Heart left ventricle (tissue), 13 donors: ENCODE measurements around the gene ERCC4.

ENCODE experiments used
- POLR2A ChIP-seq, 2 donors: fragments of 450-650 bp; IDR thresholded peaks; one replicate each; pipeline ENCODE4 v1.6.1; 2017; ENCODE audit warnings: antibody characterized with exemption in 2 of 2, mild to moderate bottlenecking in 2 of 2, moderate library complexity in 2 of 2
- TF ChIP-seq, protein P1 (sequence below), 12 donors: fragments of 200-600 bp; sonication (generic) in 4 of 12; IDR thresholded peaks; one replicate each; pipeline versions ENCODE4 v1.5.0 to v1.8.0; 2018 to 2022; ENCODE audit warnings: antibody characterized with exemption in 12 of 12, mild to moderate bottlenecking in 5 of 12
- donor health status: ischemic (EF 13 %, LVEDD 7.1; RV severe dilation, severe dysfunction).
- donor health status: DM: no; HTN: yes; CAD: no.
- donor health status: DM: no; HTN: no; CAD: no.
- donor health status: ischemic (EF 25% LVEDD 6.9; RV normal size, moderate dysfunction).
- donor health status: ischemic (EF 25% LVEDD 5.7; RV mildly dilated, moderate dysfunction).
- donor health status: ischemic (EF 35%, LVEDD 5.7; RV mildly dilated, moderate dysfunction).
- donor health status: nonischemic (EF 11% LVEDD 7.7; RV severe dilation, severe dysfunction).
- donor health status: DM: yes; HTN: yes; CAD: no.
- donor health status: PGD.
- donor health status: ischemic (EF 29% LVEDD 5.4; RV normal size, mild dysfunction).
- donor health status: nonischemic (EF 23%, LVEDD 6.1; RV moderate dilation, normal function).

DNA sequence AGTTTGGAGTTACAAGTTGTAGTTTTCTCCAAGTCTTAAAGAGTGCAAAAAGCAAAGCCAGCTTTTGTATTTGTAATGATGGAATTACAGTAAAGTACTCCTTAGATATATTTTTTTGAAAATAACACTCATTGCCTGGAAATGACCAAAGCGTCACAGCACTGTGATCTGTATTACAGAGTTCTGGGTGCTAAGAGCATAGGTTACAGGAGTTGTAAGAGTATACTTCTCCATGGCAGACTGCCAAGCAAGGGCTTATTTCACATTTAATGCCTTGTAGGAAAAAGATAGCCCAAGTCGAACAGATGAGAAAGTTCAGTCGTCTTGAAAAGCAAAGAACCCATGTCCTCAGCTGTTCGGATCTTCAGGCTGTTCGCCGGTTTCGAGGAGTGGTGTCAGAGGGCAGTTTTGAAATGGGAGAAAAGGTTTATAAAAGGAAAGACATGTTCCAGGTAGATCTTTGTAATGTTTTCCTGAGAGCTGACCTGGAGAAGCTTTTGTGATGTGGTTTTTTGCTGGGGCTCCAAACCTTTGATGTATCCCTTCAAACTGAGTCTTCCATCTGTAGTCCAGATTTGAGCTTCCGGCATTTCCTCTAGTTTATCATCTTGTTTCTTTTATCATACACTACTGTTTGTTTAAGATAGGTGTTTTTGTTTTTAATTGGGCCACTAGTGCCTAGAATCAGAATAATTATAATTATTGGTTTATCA lies 41.3 kb downstream of the ERCC4 start:
- TF ChIP-seq, protein P1, sequence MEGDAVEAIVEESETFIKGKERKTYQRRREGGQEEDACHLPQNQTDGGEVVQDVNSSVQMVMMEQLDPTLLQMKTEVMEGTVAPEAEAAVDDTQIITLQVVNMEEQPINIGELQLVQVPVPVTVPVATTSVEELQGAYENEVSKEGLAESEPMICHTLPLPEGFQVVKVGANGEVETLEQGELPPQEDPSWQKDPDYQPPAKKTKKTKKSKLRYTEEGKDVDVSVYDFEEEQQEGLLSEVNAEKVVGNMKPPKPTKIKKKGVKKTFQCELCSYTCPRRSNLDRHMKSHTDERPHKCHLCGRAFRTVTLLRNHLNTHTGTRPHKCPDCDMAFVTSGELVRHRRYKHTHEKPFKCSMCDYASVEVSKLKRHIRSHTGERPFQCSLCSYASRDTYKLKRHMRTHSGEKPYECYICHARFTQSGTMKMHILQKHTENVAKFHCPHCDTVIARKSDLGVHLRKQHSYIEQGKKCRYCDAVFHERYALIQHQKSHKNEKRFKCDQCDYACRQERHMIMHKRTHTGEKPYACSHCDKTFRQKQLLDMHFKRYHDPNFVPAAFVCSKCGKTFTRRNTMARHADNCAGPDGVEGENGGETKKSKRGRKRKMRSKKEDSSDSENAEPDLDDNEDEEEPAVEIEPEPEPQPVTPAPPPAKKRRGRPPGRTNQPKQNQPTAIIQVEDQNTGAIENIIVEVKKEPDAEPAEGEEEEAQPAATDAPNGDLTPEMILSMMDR (IDR thresholded peaks at IDR 0.05) = no peak
- TF ChIP-seq POLR2A (IDR thresholded peaks at IDR 0.05) = no peak
